ENCODE data around the gene PAEP. TPM values are rescaled to one million over a fixed set of nuclear protein-coding genes. Genes with fewer than 3 reads are reported as not detected.

The PAEP gene
- total RNA-seq, 2 donors from 2014 or later: not detected

DNA sequence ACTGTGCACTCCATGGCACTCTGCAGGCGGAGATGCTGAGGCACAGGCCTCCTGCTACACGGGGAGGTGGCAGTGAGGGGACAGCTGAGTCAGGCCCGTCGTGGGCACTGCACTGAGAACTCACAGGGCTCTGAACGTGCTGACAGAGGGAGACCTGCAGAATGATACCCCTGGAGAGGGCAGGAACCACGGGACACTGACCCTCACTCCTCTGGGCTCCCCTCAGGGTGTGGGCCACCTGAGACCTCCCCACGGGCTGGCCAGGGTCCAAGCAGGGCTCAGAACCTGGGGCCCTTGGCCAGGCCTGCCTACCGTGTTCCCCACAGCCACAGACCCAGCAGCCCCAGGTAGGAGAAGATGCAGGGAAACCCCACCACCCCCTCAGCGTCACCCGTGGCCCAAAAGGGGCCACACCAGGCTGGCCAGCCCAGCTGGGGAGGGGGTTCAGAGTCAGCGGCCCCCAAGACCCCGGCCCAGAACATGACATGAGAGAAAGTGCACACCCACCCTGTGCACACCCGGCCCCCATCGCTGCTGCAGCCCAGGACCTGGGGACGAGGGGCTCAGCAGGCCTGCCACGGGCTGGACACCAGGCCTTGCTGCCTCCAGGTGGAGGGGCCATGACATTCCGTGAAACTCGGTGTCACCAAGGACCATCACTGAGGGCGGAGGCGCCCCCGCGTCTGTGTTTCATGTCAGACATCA is 46.9 kb downstream of the PAEP start:
- no peak for DNase-seq

DNA sequence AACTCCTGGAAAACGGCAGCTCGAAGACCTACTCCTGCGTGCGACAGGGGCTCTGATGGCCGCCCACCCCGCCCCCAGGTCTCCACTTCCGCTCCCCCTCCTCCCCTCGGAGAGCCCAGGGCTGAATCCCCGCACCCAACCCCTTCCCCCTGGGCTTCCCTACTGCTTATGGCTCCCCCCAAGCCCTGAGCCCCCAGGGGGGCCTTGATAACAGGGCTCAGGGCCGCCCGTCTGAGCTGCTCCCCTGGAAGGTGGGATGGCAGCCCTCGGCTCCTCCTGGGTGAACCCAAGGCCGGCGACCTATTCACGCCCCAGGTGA is 47.4 kb downstream of the PAEP start:
- no peak for ATAC-seq
- intact Hi-C loops (cut with DNase I, micrococcal nuclease): no loop called here
- DNase-seq: no peak

More for the DNA sequence above, 46.9 kb downstream of the PAEP start:
- no peak for ATAC-seq
- intact Hi-C loops (cut with DNase I, micrococcal nuclease): no loop called here

DNA sequence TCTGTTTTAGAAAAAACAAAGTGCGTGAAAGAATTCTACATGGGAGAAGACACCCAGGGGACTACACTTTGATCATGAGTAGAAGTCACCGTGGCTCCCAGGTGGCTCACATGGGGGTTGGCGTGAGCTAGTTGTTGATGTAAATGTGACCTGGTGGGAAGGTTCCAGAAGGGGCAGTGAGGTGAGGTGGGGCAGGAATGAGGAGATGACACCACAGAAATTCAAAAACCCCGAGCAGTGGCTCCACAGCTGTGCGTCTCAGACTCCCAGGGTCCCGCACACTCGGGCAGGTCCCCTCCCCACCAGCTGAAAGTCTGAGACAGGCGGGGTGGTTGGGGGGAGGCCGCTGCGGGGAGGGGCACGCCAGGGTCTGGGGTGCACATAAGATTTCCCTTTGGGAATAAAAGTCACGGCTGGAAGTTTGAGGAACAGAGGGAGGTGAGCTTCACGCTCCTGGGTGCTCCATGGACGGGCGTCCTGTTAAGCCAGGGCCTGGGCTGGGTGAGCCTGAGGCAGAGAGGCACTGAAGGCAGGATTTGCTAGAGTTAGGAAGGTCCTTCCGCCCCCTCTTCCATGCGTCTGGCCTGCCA is 47.9 kb downstream of the PAEP start:
- no peak for ATAC-seq
- intact Hi-C loops (cut with DNase I, micrococcal nuclease): no loop called here

DNA sequence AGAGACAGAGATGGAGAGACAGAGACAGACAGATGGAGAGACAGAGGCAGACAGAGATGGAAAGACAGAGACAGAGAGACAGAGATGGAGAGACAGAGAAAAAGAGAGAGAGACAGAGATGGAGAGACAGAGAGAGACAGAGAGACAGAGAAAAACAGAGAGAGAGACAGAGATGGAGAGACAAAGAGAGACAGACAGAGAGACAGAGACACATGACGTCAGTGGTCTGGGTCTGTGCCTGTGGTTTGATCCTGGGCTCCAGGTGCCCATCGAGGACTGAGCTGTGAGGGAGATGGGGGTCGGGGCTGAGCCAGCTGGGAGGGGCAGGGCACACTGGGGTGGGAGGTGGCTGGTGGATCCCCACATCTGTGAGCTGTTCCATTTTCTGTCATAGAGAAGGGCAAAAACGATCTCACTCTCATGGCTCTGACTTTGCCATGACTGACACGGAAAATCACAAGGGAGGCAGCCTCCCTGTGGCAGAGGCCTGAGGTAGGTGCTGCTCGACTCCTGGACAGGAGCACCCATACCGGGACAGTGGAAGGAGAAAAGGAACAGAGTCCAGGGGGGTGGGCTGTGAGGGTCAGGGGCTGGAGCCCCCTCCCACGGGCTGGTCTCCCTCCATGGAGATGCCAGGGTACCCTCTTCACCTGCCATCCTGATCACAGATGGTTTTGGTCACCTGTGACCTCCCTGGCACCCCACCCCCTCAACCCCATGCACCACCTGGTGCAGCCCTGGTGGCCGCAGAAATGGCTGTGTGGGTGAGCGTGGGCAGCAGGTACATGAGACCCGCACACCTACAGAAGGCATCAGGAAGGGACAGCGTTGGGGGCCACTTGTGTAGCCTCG is 49.0 kb downstream of the PAEP start:
- no peak for DNase-seq
- no peak for ATAC-seq
- intact Hi-C loops (cut with DNase I, micrococcal nuclease): no loop called here

More for the DNA sequence above, 47.9 kb downstream of the PAEP start:
- DNase-seq: no peak

DNA sequence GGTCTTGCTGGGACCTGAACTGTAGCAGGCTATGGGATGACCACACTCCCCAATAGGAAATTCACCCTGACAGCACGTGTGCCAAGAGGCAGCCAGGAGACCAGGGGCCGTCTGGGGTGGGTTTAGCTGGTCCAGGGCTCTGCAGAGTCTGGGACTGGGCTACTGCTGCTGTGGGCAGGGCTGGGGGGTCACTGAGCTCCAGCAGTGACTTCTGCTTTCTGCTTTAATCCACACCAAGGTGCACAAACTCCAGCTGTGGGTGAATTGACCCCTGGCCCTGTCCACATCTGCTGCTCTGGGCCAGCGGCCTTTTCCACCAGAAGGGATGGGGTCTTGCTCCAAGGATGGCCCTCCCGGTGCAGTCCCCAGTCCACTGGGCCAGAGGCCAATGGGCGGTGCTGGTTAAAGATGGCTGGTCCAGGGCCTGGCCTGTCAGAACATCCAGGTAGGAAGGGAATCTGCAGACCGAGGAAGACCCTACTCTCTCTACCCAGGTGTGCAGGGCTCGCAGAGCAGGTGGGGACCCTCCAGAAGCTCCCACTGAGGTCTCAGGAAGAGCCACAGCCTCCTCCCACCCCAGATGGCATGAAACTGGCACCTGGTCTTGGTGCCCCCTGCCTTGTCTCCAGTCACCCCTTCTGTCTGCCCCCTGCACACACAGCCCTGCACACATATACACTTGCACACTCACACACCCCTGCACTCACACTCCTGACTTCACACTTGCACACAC is 49.8 kb downstream of the PAEP start:
- no peak for DNase-seq
- intact Hi-C loops (cut with DNase I, micrococcal nuclease): no loop called here

DNA sequence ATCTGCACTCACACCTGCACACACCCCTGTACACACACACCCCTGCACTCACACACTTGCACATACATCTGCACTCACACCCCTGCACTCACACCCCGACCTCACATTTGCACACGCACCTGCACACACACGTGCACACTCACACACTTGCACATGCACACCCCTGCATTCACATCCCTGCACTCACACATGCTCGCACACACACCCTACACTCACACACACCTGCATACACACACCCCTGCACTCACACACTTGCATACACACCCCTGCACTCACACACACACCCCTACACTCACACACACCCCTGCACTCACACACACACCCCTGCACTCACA is 50.3 kb downstream of the PAEP start:
- ATAC-seq (no peak), DNase-seq (no peak)
- intact Hi-C loops (cut with DNase I, micrococcal nuclease): no loop called here

More for the DNA sequence above, 49.8 kb downstream of the PAEP start:
- no peak for ATAC-seq

DNA sequence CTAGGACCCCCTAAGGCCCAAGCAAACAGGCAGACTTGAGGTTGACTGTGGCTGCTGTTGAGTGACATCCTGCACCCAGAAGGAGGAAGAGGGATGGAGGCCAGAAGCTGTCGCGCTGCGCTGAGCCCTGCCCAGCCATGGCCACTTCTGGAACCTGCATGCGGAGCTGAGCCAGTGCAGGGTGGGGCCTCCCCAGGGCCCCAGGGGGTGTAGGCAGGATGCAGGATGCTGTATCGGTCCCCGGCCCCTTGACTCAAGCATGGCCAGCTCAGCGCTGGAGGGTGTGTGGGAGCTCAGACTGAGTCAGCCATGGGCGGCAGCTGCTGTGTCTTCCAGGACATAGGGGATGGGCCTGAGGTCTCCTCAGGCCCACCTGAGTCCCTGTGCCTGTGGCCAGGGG is 50.9 kb downstream of the PAEP start:
- ATAC-seq (no peak), DNase-seq (no peak)
- intact Hi-C loops (cut with DNase I, micrococcal nuclease): no loop called here

DNA sequence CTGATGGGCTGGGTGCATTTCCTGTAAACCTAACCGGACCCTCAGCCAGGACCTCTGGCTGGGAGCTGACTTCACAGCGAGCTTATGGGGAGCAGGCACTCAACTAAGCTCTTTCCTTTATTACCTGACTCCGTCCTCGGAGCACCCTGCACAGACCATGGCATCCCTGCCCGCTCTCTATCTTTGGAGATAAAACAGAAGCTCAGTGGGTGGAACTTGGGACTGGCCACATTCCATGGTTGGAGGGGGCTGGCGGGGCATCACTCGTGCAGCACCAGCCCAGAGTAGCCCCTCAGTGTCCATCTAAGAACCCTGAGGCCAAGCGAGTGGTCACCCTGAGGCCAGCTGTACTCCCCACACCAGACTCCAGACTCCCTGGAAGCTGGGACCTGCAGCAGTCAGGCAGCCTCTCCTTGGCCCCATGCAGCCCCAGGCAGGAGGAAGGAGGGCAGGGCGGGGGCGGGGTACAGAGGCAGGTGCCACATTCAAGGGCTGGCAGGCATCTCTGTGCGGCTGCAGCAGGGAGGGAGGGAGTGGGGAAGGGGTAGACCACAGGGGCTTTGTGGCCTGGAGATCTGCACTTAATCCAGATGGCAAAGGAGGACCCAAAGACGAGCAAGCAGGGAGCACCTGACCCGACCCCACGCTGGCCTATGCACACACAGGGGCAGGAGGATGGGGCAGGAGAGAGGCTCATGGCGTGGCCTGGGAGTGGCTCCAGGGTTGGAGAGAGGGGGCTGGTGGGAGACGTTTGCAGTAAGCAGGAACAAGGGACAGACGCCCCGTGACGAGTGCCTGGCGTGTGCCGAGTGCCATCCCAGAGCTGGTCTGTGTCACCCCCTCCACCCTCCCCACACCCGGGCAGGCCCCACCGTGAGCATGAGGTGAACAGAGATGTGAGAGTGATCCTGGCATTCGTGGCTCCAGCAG is 51.7 kb downstream of the PAEP start:
- ATAC-seq: no peak
- intact Hi-C loops (cut with DNase I, micrococcal nuclease): no loop called here

DNA sequence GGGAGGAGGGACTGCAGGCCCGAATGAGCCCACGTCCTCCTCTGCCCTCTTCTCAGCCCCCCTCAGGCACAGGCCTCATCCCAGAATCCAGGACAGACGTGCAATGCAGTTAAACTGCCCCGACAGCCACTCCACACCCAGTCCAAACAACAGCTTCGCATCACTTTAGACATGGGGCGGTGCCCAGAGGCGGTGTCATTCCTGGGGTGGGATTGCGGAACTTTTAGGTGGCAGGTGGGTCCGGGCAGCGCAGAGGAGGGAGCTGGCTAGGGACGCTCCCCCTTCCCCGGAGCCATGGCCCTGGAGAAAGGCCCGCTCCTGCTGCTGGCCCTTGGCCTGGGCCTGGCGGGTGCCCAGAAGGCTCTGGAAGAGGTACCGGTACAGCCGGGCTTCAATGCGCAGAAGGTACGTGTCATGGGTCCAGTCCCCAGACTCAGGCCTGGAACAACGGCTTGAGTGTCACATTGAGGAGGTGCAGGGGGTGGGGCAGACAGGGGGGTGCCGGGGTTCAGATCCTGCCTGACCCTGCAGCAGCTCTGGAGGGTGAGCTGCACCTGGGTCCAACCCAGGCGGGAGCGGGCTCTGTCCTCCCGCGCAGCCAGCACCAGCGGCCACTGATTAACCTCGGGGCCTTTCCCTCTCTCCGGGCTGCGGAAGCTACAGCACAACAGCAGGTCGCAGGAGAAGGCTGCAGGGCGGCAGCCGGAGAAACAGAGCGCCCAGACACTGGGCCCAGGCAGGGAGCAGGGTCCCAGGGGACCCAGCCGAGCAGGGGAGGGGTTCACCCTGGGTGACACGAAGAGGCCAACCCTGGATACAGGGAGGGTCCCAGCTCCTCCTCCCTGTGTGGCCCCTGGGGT is 52.6 kb downstream of the PAEP start:
- ATAC-seq (no peak), DNase-seq (no peak)
- intact Hi-C loops (cut with DNase I, micrococcal nuclease): no loop called here

More for the DNA sequence above, 51.7 kb downstream of the PAEP start:
- no peak for DNase-seq

DNA sequence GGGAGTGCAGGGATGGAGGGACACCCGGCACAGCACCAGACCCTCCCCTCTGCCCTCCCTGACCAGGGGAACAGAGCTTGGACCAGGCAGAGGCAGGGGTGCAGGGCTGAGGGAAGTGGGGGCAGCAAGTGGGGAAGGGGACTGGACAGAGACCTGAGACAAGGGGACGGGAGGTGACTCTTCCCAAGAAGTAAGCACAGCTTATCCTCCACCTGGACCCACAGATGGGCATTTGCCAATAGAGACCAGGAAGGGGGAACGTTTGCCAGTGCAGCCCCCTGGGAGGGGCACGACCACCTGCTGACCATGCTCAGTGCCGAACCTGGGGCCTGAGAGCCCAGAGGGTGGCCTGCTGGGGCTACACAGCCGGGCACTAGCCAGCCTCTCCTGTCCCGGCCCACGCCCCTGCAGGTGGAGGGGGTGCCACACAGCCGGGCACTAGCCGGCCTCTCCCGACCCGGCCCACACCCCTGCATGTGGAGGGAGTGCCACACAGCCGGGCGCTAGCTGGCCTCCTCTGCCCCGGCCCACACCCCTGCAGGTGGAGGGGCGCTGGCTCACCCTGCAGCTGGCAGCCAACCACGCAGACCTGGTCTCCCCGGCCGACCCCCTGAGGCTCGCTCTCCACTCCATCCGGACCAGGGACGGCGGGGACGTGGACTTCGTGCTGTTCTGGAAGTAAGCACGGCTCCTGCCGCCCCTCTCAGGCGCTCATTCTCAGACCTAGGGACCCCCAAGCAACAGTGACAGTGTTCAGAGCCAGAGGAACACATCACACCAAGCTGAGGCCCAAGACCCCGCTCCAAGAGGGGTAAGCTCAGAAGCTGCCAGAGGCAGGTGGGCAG is 53.5 kb downstream of the PAEP start:
- ATAC-seq (no peak), DNase-seq (no peak)
- intact Hi-C loops (cut with DNase I, micrococcal nuclease): no loop called here

DNA sequence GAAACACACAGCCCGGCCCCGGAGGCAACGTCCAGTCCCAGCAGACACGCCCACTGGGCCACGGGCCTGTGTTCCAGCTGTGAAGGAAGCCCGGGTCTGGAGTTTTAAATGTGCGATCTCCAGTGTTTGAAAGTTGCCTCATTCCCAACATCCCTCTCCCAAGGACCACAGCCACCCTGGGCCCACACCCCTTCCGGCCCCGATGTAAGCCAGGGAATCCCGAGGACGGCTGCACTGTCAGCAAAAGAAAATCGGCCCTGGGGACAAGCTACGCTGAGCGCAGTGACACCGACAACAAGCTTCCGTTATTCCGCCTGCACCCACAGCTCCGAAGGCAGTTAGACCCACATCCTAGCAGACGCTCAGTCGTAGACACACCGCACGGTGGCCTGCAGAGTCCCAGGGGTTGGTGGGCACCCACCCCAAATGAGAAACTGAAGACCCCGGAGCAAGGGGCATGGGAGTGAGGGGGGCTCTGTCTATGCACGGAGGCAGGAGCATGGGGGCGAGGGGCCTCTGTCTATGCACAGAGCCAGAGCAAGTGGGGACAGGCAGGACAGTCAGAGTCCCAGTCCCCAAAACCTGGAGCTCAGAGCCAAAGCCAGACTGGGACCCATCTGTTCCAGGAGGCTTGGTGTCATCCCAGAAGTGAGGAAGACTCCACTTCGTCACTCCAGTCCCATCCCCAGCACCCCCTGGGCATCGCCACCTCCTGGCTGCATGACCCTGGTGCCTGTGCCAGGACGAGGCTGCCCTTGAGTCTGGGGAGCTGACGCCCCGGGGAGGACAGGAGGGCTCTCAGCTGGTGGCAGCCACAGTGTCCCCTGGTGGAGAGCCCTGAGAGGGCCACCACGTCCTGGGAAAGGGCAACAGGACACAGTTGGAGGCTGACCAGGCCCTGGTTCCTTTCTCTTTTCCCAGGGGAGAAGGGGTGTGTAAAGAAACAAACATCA is 54.4 kb downstream of the PAEP start:
- no peak for DNase-seq
- intact Hi-C loops (cut with DNase I, micrococcal nuclease): no loop called here
- ATAC-seq: no peak

Other genes starting within 250 kb of the PAEP start
- 10 to 100 TPM; 20.4 to 26.3 TPM for gene PPP1R26, start 82.0 kb upstream of the PAEP start, total RNA-seq
- 10 to 100 TPM; 25.4 to 35.3 TPM for gene MRPS2, start 61.1 kb upstream of the PAEP start, total RNA-seq
- not detected for gene LCN1, start 40.3 kb upstream of the PAEP start, total RNA-seq
- gene OBP2A, start 15.6 kb upstream of the PAEP start, total RNA-seq: not detected
- gene GLT6D1, start 77.8 kb downstream of the PAEP start, total RNA-seq: not detected
- not detected for gene LCN9, start 101.6 kb downstream of the PAEP start, total RNA-seq
- gene SOHLH1, start 137.7 kb downstream of the PAEP start, total RNA-seq: not detected
- under 1 TPM in 1 of 2 donors, not detected in 1; 0.34 TPM for gene KCNT1, start 140.4 kb downstream of the PAEP start, total RNA-seq